Right cardiac atrium (tissue), 5 donors: ENCODE results near the gene JCAD. TPM values are rescaled to one million over a fixed set of nuclear protein-coding genes. Genes with fewer than 3 reads are reported as not detected.

Experiments used
- ATAC-seq, 2 donors: fragments of 200-7000 bp; cut with Tn5 transposase; one replicate each; pipeline versions ENCODE4 v1.8.0 to v1.9.1; 2020; ENCODE audit warnings: moderate library complexity in 2 of 2, mild to moderate bottlenecking in 1 of 2
- DNase-seq, 3 donors: peaks; one replicate each; pipeline ENCODE4 v3.0.0-alpha.2; 2020
- H3K27ac ChIP-seq: one replicate; pipeline ENCODE4 v1.5.1; 2013; ENCODE audit warnings: mild to moderate bottlenecking, low read length, control low read depth, moderate library complexity
- H3K27me3 ChIP-seq: one replicate; pipeline ENCODE4 v1.6.1; 2013; ENCODE audit not compliant: control insufficient read depth, insufficient read depth
- H3K4me1 ChIP-seq: one replicate; pipeline ENCODE4 v1.6.1; 2013; ENCODE audit warnings: low read length; ENCODE audit not compliant: control insufficient read depth, insufficient read depth
- H3K4me3 ChIP-seq: one replicate; pipeline ENCODE4 v1.5.1; 2013; ENCODE audit warnings: low read length, control low read depth
- H3K9me3 ChIP-seq: one replicate; pipeline ENCODE4 v1.6.1; 2013; ENCODE audit warnings: low read length; ENCODE audit not compliant: control insufficient read depth
- WGBS: extraction: QIAGEN DNeasy Blood & Tissue Kit; methylation state at CpG from one replicate; pipeline ENCODE4 v1.1.7; 2013; 5-methylcytosine and 5-hydroxymethylcytosine counted together
- intact Hi-C, 4 donors: fragments of 100-400 bp; cut with DNase I; formaldehyde crosslinking; loops; one replicate each; pipeline versions ENCODE4 v1.11.0 to v1.14.0; 2022 to 2023
- polyA plus RNA-seq: library from polyadenylated mRNA; stranded (reverse); fragments of 200-250 nt; gene quantifications from one replicate; pipeline ENCODE4 v1.2.3, GENCODE V29; 2013
- total RNA-seq, 4 donors: library from RNA; stranded (reverse); fragmentation: NEBNext Ultra II Directional; extraction: Animal tissue kit (Norgen Biotek cat#: 25700); gene quantifications; one replicate each; pipeline ENCODE4 v1.2.1, GENCODE V29; 2021
- donor health status: healthy with polysubstance abuse.
- donor health status: DM: no; HTN: yes; CAD: no.
- donor health status: DM: no; HTN: no; CAD: no.
- donor health status: DM: no; HTN: yes; CAD: no; lungs with severe emphysema.
- donor health status: DM: yes; HTN: yes; CAD: no.

JCAD gene
- total and polyA plus RNA-seq, 5 donors, result 17.6 to 76.7 (median 37.7) TPM

DNA sequence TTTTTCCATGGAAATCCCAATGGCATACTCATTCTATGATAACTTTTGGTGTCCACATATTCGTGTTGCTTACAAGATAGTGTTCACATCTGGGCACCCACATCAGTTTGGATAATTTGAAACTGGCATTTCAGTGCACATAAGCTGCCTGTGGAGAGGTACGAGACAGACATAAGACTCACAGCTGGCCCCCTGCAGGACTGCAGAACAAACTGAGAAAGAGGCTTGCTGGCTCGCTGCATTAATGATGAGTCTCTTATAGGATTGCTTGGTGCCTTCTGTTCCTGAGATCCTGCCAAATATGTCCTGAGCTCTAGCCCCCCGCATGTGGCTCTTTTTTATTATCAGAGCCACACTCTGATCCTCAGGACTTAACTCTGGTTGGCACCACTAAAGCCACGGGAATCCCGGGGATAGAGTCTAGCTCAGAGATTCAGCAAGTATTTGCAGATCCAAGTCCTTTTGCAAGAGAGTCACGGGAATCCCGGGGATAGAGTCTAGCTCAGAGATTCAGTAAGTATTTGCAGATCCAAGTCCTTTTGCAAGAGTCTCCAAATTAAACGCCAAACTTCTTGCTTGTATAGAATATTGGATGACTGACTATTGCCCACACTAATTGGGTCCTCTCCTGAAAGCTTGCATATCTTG lies 34.0 kb upstream of the JCAD start:
- DNase-seq (no peak), ATAC-seq (no peak)
- intact Hi-C loops, result no loop called here
- no peaks in the 10 kb centered on the region for H3K9me3 ChIP-seq
- H3K27ac ChIP-seq, result no peak overlapping the region
- WGBS, result 87% methylated on average over 9 of the region's 9 CpGs
- no peak overlapping the region for H3K4me3 ChIP-seq
- H3K27me3 ChIP-seq, result no peaks in the 10 kb centered on the region
- peaks cover 2% of the 10 kb centered on the region for H3K4me1 ChIP-seq

DNA sequence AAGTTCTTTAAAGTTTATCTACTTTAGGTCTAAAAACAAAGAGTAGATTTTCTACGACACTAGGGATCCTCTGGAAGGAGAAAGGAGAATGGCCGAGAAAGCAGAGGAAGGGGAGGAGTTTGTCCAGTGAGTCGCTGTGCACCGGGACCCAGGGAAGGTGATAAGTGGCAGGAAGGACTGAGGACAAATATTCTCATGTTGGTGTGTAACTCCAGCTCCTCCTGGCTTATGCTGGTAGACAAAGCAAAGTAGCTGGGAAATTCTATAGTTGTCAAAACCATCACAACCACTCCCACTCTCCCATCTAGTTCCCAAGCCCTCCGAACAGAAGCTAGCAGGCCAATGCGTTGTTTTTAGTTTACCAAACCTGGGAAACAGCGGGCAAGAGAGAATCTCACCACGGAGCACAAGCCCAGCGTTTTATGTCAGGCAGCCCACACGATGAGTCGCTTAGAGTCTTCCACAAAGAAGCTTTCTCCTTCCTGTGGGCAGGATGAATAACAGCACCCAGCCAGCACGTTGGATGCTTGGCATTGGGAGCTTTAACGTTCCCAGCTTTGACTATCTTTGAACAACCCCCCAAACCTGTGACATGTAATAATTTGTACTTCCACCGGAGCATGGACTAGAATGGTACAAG lies 32.9 kb upstream of the JCAD start:
- Histone ChIP-seq H3K27me3 (no peaks in the 10 kb centered on the region), H3K27ac (no peak overlapping the region), H3K9me3 (no peaks in the 10 kb centered on the region), H3K4me1 (peaks cover 2% of the 10 kb centered on the region), H3K4me3 (no peak overlapping the region)
- DNase-seq (no peak), ATAC-seq (no peak)
- intact Hi-C loops, result no loop called here
- 63% methylated on average over 14 of the region's 14 CpGs for WGBS

GRCh38 chr10:30091136-30091535 lies 31.8 kb upstream of the JCAD start:
- no peak overlapping the region for H3K4me3 ChIP-seq
- ATAC-seq, result no peak
- H3K27me3 ChIP-seq, result no peaks in the 10 kb centered on the region
- WGBS, result 70% methylated on average over 4 of the region's 4 CpGs
- H3K27ac ChIP-seq, result no peak overlapping the region
- intact Hi-C loops, result no loop called here
- no peak for DNase-seq
- peaks cover 2% of the 10 kb centered on the region for H3K4me1 ChIP-seq
- no peaks in the 10 kb centered on the region for H3K9me3 ChIP-seq

DNA sequence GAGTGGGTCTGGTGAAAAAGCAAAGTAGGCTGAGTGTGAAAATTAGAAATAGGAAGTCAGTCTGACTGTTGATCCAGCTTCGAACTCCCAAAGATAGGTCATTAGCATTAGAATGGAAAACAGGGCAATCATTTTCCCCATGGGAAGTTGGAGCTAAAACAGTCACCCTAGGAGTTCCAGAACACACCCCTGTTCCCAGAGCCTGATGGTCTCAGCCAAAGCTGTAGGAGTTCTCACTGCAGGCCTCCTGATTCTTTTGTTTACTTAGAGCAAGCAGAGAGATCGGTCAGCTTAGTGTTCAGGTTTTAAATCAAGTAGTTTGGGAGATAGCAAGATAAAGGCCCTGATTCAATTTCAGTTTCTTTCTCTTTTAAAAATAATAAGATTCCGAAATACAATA lies 28.8 kb upstream of the JCAD start:
- Histone ChIP-seq H3K4me1 (peaks cover 2% of the 10 kb centered on the region), H3K9me3 (no peaks in the 10 kb centered on the region), H3K27ac (no peak overlapping the region), H3K4me3 (no peak overlapping the region), H3K27me3 (no peaks in the 10 kb centered on the region)
- 48% methylated on average over 3 of the region's 3 CpGs for WGBS
- DNase-seq (no peak), ATAC-seq (peak; percentile 43 to 76)
- intact Hi-C loops, result no loop called here

- Histone ChIP-seq H3K27me3 (no peaks in the 10 kb centered on the region), H3K4me1 (no peaks in the 10 kb centered on the region), H3K27ac (no peak overlapping the region), H3K4me3 (no peak overlapping the region), H3K9me3 (no peaks in the 10 kb centered on the region)
- DNase-seq, result no peak
- intact Hi-C loops, result no loop called here
- no peak for ATAC-seq
- 87% methylated on average over 1 of the region's 1 CpG for WGBS
Observed at GRCh38 chr10:30083934-30084333, 24.5 kb upstream of the JCAD start.

DNA sequence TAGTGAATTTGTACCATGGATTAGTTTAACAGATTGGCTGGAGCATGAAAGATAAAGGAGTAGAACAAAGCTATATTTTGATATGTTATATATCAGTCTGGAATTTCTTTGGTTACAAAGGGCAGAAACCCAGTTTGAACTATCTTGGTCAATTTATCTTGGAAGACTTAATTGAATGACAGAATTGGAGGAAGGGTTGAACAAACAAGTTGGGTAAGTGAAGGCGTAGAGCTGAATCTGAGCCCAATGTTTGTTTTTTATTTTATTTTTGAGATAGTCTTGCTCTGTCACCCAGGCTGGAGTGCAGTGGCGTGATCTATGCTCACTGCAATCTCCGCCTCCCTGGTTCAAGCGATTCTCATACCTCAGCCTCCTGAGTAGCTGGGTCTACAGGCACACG lies 21.8 kb upstream of the JCAD start:
- Histone ChIP-seq H3K4me1 (no peaks in the 10 kb centered on the region), H3K27ac (no peak overlapping the region)
- 96% methylated on average over 5 of the region's 5 CpGs for WGBS

DNA sequence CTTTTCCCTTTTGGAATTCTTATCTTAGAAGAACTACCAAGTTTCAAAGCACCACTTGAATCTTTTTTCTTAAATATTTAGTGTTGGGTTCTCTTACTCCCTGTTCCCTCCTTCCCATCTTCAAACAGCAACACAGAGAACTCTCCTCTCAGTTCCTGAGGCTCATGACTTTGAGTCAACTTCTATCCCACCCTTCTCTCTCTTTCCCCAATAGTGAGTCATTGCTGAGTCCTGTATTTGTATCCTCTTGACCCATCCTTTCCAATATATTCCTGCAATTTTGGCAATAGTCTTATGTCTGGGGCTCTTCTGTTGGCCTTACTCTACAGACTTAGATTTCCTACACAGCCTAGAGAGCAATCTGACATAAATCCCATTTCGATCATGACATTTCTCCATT lies 20.8 kb upstream of the JCAD start:
- no peaks in the 10 kb centered on the region for H3K4me1 ChIP-seq
- WGBS, result 99% methylated on average over 1 of the region's 1 CpG
- no peak overlapping the region for H3K27ac ChIP-seq
- no peak overlapping the region for H3K4me3 ChIP-seq
- ATAC-seq (no peak), DNase-seq (no peak)
- no peaks in the 10 kb centered on the region for H3K9me3 ChIP-seq
- H3K27me3 ChIP-seq, result no peaks in the 10 kb centered on the region
- intact Hi-C loops, result no loop called here

More for the DNA sequence above, 21.8 kb upstream of the JCAD start:
- Histone ChIP-seq H3K9me3 (no peaks in the 10 kb centered on the region), H3K4me3 (no peak overlapping the region), H3K27me3 (no peaks in the 10 kb centered on the region)
- DNase-seq (no peak), ATAC-seq (no peak)
- intact Hi-C loops, result no loop called here

DNA sequence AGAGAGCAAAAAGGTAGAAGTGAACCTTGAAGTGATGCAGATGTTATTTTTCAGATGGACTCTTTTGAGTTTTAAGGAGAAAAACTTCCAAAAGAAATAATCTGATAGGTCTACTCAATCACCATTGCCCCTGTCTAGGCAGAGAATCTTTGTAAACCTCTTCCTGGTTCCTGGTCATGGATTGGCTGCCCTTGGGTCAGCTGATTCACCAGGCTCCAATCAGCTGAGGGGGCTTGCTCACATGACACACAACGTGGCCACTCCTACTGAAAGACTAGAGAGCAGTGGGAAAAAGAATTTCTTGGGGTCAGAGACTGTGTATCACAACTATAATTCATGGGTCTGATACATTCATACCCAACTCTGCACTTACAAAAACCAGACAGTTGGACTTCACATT lies 20.0 kb upstream of the JCAD start:
- DNase-seq (no peak), ATAC-seq (no peak)
- Histone ChIP-seq H3K4me1 (no peaks in the 10 kb centered on the region), H3K4me3 (no peak overlapping the region), H3K9me3 (no peaks in the 10 kb centered on the region), H3K27me3 (no peaks in the 10 kb centered on the region), H3K27ac (no peak overlapping the region)
- 80% methylated on average over 1 of the region's 1 CpG for WGBS
- intact Hi-C loops, result no loop called here

- H3K9me3 ChIP-seq, result no peaks in the 10 kb centered on the region
- no peak overlapping the region for H3K27ac ChIP-seq
- WGBS, result 94% methylated on average over 6 of the region's 6 CpGs
- intact Hi-C loops, result no loop called here
- H3K4me1 ChIP-seq, result no peaks in the 10 kb centered on the region
- H3K4me3 ChIP-seq, result no peak overlapping the region
- DNase-seq (no peak), ATAC-seq (no peak)
- H3K27me3 ChIP-seq, result no peaks in the 10 kb centered on the region
Observed at GRCh38 chr10:30075481-30075880, 16.1 kb upstream of the JCAD start.

GRCh38 chr10:30074933-30075332 lies 15.5 kb upstream of the JCAD start:
- DNase-seq, result no peak
- ATAC-seq, result no peak
- Histone ChIP-seq H3K27ac (no peak overlapping the region), H3K9me3 (no peaks in the 10 kb centered on the region), H3K4me3 (no peak overlapping the region), H3K4me1 (no peaks in the 10 kb centered on the region), H3K27me3 (no peaks in the 10 kb centered on the region)
- intact Hi-C loops, result no loop called here

DNA sequence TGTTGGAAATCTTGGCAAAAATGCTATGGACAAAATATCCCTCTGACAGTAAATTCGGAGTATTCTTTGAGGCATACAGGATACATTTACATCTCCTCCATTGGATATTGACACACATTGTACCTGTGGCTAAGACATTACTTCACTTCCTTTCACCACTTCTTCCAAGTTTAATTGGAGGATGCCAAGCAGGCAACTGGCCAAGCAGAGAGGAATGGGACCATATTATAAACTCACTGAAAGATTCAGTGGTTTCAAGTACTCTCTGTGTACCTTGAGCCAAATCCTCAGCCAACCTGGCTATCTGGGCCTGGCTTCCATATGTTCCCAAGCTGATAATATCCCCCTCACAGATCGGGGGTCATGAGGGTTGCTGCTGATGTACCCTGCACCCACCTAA lies 14.7 kb upstream of the JCAD start:
- Histone ChIP-seq H3K9me3 (no peaks in the 10 kb centered on the region), H3K27me3 (no peaks in the 10 kb centered on the region), H3K27ac (no peak overlapping the region), H3K4me1 (no peaks in the 10 kb centered on the region), H3K4me3 (no peak overlapping the region)
- WGBS, result 83% methylated on average over 2 of the region's 2 CpGs
- ATAC-seq, result no peak
- intact Hi-C loops, result no loop called here
- no peak for DNase-seq

DNA sequence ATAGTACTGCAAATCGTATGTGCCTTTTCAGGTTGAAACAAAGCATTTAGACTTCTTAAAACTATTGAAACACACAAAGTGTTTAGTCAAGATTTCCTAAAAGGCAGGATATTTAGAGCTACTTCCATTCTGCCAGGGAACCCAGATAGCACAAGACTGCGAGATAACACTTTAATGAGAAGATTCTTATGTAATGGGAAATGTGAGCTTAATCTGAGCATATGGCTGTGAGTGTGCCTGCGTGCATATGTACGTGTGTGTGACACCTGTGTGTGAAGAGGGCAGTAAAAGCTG lies 14.3 kb upstream of the JCAD start:
- DNase-seq, result no peak
- intact Hi-C loops, result no loop called here
- Histone ChIP-seq H3K4me1 (peaks cover under 1% of the 10 kb centered on the region), H3K27ac (no peak overlapping the region), H3K9me3 (no peaks in the 10 kb centered on the region), H3K4me3 (no peak overlapping the region), H3K27me3 (no peaks in the 10 kb centered on the region)
- ATAC-seq, result no peak
- WGBS, result 70% methylated on average over 4 of the region's 4 CpGs
